GM19397 (cell line): Measurements from ENCODE around the gene TGFB2.

ENCODE experiments used
- ATAC-seq: cut with Tn5 transposase; IDR thresholded peaks from one replicate; pipeline ENCODE4 v1.9.1; 2021; ENCODE audit warnings: mild to moderate bottlenecking, moderate library complexity; ENCODE audit not compliant: unreplicated experiment

TGFB2 gene

DNA sequence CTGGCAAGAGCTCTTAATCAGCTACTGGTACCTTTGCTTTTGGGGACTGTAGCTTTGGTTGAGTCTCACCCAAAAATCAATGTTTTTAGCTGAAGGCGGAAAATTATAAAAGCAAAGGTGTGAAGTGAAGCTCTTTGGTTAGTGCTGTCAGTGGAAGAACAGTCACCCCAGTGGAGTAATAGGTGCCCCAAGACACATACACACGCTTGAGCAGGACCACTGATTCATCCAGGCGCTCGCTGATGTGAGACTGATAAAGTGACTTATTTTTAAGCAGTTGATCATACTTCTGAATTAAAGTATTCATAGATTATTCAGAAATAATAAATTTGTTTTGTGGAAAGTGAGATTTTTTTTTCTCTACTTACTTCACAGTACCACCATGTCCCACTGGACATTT, 37.1 kb downstream of the TGFB2 start:
- ATAC-seq = no peak

DNA sequence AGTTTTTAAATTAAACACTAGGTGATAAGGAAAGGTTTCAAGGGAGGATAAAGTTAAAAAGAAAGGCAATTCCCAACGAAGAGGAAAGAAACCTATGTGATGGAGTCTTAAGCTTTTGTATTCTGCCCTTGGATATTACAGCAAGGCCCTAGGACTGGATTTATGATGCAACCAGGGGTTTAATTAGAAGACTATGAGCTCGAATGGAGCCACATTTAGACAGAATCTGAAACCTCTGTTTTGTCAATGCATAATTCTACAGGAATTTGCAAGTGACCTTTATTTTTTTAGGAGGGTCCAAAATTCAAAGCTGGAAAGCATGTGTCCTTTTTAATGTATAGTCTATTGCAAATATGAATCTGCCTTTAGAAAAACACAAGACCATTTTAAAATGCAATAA, 37.9 kb downstream of the TGFB2 start:
- no peak for ATAC-seq

DNA sequence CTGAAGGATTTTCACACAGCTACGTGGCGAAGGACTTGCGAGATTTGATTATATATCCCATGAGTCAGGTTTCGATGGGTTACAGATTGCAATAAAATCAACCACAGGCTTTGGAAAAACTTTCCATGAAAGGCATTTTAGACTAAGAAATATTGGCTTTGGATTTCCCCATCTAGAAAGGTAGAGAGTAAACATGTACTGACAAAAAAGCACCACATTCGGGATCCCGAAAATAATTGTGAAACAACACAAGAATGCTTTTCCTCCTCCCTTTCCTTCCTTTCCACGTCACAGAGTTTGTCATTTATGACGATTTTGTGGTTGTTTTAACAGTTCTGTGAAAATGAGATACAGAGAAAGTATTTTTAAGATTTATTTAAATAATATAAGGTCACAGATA, 38.5 kb downstream of the TGFB2 start:
- ATAC-seq = no peak

DNA sequence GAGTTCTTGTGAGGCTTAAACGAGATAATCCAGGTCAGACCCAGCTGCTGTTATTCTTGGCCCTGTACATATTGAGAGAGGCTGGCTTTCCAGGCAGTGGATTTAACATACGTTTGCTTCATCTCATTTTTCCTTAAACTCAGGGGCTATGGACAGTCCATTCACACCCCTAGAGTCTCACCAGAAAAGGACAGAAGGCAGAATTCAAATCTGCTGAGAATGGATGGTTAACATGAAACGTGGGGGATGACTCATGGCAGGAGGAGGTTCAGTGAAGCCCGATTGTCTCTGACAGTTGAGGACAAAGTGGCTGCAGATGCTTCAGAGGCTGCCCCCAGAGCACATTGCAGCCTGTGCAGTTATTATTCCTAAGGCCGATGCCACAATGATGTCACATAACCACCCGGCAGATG, 39.5 kb downstream of the TGFB2 start:
- ATAC-seq = no peak

DNA sequence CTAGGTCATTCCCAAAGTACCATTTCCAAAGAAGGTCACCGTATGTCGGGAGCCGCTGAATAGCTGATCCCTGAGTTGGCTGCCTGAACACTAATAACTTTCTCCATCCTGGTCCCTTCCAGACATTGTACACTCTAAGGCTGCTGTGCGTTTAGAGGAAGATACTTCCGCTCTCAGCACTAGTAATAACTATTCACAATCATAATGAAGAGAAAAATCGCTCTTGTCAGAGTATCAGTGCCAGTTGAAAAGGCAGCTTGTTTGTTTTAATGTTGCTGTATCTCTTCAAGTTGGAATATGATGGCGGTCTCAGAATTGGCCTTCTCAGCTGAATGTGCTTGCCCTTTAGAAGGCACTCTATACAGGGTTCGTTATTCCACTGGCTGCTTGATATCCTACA, 43.5 kb downstream of the TGFB2 start:
- no peak for ATAC-seq

DNA sequence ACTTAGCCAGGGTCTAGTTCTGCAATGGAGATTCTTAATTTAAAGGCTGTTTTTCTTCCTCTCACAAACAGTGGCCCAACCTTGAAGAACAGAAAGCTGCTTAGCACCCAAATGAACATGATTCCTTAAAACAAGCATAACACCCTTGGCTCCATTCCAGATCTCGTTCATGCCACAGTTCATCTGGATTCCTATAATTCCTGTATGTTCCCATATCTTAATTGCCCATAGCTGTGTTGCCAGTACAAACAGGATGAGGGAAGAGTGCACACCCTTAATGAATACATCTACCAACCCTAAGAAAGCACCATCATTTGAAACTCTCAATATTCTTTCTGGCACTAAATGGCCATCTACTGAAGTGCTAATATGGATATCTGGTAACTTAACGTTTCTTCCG, 45.5 kb downstream of the TGFB2 start:
- no peak for ATAC-seq

DNA sequence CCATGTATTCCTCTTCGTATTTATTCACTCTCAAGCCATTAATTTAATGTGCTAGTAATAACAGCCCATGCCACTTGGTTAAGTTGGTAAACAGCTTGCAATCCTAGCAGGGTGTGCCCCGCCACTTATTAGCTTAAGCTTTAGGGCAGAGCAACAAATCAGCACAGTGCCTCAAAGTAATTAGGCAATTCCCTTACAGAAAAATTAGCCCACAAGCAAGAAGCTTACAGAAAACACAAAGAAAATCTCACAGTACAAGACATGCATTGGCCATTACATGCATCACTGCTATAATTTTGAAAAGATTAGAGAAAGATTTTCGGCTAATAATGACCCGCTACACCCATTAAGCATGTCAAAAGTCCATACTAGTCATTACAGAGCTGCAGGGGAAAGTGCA, 47.6 kb downstream of the TGFB2 start:
- no peak for ATAC-seq

DNA sequence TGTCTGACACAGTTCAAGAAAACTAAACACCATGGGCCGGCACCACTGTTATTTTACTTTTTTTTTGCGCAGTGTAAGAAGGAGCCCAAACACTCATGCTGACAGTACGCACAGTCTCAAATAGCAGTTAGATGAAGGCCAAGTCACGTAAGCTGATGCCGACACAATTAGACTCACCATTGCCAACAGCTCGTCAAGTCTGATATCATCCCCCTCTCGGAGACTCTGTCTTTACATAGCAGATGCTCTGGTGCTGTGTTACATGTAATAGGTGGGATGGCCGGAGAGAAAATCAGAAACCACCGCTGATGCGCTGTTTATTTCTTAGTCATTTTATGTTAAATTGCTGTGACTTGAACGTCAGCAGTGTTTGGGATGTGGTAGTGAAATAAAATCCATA, 49.3 kb downstream of the TGFB2 start:
- no peak for ATAC-seq

DNA sequence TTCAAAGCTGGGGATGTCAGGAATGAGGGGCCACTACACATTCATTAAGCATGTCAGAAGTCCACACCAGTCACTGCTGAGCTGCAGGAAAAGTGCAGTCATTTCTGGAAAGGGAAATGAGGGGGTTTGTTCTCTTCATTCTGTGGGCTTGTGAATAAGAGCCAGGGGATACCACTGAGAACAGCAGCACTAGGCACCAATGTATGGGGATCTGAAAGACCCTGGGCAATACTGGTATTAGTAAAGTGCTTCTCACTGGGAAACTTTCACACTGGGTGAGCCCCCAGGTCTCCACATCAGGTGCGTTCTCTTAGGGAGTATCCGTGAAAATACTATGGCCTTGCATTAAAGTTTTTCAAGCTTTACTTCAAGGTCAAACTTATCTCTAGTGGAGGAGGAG, 49.9 kb downstream of the TGFB2 start:
- ATAC-seq = no peak

DNA sequence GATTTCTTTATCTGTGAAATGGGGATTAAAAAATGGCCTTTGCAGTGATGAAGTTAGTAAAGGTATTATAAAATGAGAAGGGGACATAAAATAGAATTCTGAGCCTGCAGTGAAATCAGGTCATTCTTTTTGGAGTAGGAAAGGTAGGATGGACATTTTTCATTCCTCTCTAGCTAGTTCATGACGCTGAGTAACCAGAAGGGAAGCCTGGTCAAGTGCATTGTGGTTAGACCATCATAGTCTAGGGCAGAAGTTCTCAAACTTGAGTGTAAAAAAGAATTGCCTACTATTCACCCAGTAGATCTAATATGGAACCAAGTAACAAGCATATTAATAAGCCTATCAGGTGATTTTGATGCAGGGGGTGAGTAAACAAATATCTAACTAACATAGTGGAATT, 50.8 kb downstream of the TGFB2 start:
- ATAC-seq = no peak

DNA sequence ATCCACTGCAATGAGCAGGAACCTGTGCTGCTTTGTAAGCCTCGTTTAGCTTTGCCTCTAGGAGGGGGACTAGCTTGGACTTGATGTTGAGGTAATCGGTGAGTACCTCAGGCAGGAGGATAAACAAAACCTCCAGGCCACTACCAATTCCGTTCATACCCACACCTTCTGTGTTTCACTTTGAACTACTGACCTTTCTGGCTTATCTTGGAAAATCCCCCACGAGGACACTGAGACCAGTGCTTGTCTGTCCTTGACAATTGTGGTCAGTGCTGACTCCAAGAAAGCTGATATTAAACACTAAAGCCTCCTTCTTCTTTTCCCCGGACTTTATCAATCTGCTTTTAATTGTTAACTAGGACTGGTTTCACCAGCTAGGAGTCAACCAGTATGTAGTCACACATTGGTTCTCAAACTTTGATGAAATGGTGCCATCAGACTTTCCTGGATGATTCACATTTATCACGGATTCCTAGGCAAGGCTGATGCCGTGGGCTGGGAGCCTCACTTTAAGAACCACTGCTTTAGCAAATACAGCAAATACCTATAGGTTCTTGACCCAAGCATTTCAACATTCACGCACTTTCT, 52.7 kb downstream of the TGFB2 start:
- no peak for ATAC-seq

DNA sequence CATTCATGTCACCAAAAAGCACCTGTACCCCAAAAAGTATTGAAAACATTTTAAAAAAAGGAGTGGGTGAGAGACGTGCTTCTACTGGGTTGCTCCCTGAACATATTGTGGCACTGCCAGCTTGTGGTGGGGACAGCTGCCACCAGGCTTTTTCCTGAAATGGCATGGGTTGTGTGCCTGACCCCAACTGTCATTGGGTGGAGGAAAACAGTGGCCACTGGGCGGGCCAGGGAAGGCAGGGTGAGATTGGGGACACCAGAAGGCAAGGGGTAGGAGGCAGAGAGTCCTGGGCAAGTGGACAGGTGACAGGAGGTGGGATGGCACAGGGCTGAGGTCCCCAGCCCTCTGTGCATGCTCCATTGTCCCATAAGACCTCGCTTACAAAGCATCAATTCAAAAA, 55.5 kb downstream of the TGFB2 start:
- no peak for ATAC-seq

DNA sequence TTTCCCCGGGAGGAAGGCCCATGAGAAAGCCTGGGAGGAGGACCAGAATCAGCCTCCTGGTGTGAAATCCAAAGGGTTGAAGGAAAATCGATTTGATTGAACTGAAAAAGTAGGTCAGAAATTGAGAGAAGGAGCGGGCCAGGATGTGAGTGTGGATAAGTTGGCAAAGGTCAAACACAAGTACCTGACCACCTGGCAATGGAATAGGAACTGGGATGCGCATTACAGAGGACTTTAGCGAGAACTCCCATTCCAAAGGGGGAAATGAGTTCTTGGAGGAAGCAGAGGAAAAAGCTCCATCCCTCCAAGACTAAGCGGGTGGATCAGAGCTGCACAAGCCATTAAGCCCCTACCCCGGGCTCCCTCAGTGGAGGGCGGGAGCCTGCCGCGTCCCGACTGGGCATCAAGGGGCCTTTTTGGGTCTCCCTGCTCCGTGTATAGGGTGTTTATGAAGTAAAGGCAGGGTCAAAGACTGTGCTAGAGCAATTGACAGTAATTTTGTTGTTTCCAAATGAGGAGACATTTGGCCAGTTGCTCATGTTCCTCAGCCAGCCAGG, 56.4 kb downstream of the TGFB2 start:
- no peak for ATAC-seq

DNA sequence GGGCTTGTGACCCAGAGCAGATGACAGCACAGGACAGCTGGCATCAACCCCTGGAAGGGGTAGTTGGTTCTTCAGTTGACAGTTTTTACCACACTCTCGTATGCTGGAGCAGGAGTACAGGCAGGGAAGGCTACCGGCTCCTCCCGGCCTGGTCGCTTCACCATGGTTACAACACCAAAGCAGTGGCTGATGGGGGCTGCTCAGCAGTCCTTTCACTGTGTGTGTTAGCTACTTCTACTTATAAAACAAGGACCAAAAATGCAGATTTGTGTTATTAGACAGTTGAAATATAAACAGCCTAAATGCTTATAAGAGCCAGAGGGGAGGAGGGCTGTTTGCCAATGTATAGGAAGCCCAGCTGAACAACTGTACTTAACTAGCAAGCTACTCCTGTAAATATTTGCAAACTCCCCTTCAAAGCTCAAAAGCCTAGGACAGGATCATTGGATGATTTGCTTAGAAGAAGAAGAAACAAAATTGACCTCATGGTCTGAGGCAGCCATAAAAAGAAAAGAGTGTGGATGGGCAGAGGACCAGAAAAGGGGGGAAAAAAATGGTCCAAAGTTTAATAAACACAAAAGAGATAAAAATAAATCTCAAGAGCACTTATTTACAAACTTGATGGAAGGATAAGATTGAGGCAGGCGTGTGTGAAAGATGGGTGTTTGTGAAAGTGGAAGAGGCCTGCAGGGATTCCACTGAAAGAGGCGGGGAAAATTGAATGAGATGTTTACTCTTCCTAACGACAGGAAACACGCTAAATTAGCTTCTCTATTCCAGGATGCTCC, 57.1 kb downstream of the TGFB2 start:
- ATAC-seq = no peak

DNA sequence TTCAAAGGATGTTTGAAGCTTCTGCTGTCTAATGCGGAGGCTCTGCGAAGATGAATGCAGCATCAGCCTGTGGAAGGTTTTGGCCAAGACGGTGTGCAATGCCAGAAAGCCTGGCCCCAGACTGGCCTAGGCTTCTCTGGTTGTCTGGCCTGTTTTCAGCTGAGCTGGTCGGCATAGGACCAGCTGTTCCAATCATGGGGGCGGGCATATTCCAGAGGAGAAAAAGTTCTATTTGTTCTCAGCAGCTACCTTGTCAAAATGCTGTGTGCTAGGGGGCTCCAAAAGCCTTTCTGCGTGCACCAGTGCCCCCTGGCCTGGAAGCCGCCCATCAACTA, 57.6 kb downstream of the TGFB2 start:
- no peak for ATAC-seq

DNA sequence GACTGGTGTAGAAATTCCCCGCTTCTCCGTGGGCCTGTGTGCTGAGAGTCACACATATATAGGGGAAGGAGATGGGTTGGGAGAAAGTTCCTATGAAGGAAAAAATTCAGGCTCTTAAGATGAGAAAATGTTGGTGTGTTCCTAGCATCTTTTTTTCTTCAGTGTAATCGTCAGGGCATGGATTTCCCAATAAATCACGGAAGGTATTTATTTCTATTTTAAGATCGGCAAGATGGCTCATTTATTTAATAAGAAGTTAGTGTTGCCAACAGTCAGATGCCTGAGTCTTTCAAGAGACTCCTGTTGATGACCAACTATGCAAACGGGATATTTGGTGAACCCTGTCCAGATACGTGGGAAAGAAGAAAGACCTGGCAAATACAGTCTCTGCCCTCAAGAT, 58.2 kb downstream of the TGFB2 start:
- ATAC-seq = no peak

DNA sequence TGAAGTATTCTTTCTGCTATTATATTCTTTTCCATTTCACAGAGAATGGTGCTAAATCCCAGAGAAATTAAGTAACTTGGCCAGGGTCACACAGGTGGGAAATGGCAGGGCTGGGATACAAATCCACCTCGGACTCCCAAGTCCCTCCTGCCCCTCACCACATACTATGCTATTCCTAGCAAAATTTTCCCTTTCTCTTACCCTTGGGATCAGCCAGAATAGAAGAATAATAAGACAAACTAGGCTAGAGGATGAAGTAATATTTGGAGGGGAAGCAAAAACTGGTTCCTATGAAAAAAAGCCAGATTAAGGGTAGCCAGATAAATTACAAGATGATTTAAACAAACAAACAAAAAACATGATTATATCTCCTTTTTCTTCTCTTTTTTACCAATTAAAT, 62.5 kb downstream of the TGFB2 start:
- ATAC-seq = no peak

DNA sequence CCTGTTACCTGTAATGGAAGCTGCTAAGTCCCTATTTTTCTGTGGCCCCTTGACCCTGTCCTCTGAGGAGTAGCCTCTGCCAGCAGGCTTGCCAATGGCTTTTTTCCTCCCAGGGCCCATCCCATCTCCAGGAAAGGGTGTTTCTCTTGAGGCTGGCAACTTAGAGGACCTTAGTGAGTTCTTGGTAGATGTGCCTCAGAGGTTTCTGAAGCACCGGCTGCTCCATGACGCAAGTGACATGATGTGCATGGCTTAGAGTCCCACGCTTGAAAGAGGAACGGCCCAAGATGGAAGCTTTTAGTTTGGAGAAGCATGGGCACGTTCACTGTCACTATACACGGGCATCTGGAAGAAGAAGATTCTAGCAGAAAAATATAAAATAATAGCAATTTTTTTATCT, 63.0 kb downstream of the TGFB2 start:
- no peak for ATAC-seq

DNA sequence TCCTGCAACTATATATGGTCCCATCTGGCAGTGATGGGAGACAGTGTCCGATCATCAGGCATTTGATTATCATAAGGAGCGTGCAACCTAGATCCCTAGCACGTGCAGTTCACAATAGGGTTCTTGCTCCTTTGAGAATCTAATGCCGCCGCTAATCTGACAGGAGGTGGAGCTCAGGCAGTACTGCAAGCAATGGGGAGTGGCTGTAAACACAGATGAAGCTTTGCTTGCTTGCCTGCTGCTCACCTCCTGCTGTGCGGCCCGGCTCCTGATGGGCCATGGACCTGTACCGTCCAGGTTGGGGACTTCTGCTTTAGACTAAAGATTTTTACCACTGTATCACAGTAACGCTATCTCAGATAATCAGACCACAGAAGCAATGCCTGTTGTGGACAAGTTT, 63.8 kb downstream of the TGFB2 start:
- no peak for ATAC-seq

DNA sequence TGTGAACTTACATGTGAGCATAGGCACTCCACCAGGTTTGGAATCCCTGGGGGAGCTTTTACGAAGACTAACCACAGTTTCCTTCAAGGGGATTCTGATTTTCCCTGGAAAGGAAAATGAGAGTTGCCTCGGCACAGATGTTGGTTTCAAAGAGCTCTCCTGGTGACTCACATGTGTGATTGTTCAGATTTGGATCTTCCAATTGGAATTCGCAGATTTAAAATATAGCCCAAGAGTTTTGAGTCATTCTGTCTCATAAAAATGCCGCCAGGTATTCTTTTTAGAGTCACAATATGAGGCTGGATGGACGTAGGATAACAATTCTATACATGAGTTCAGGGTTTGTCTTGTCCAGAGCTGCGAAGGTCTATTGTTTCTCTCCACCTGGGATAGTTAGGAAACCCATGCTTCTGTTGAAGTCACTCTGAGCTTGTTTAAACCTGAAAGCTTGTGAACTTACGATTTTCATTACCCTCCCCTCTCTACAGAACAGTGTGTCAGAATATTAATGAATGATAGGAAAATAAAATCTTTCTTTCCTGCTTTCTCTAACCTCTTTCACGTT, 64.9 kb downstream of the TGFB2 start:
- no peak for ATAC-seq

DNA sequence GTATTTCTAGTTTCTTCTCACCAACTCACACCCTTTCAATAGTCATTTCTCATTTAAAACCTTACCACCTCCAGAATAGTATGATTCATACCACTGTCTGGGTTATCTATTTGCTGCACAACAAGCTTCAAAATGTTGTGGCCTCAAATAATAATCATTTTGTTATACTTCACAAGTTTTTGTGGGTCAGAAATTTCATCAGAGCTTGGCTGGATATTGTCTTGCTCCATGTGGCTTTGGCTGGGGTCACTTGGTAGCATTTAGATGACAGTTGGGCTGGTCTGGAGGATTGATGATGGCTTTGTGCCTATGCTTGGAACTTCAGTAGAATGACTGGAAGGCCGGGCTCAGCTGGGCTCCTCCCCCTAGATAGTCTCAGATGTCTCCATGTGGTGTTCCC, 66.0 kb downstream of the TGFB2 start:
- ATAC-seq = no peak

DNA sequence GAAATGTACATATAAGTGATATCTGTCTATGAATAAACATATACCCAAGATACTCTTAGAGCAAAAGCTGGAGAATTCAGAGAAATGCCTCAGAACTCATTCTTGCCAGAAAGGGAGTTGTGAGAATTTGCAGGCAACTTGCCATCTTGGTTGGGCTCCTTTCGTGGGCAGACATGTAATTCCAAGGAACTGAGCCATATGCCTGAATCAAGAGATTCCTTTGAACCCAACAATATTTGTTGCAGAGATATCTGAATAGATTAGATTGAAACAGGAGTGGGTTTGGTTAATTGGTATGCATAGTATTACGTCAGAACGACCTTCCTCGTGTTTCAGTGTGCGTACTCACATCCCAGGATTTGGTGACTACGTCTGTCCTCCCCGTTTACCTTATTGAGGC, 67.0 kb downstream of the TGFB2 start:
- ATAC-seq = no peak
